ENCODE measurements around the gene ZNF670. TPM values are rescaled to one million over a fixed set of nuclear protein-coding genes. Genes with fewer than 3 reads are reported as not detected.

ZNF670 gene
- total RNA-seq, 1 experiment from 2014 or later, result 5.6 TPM

DNA sequence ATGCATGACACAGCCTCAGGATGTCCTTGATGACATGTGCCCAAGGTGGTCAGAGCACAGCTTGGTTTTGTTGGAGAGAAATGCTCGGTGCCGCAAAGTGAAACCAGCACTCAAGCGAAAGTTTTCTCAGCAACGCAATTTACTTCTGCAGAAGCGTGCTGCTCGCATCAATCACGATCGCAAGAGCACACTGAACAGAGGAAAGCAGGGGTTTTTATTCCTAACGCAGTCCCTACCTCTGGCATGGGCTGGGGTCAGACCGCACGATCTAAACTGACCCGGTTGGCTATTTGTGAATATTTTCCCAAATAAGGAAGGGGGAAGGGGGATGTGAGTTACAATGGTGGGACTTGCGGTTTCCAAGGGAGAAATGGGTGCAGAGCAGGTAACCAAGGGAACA, 26.4 kb upstream of the ZNF670 start:
- Histone ChIP-seq H3K79me2 (ENCODE audit: low read length) (peaks cover 41% of the 10 kb centered on the region), H3K9me3 (ENCODE audit: low read length) (peaks cover 19% of the 10 kb centered on the region), H3K27me3 (ENCODE audit: low read length) (no peaks in the 10 kb centered on the region), H3K27ac (ENCODE audit: low read length) (no peak overlapping the region), H3K9ac (ENCODE audit: low read length) (no peak overlapping the region), H3F3A (ENCODE audit: low read length, unreplicated experiment) (no peaks in the 10 kb centered on the region), H3K4me3 (ENCODE audit: low read length) (peak overlapping the region; percentile 98; the same call in 1 of the 2 replicates), H3K9me2 (replicated peaks; ENCODE audit: low read length) (no peaks in the 10 kb centered on the region), H3K4me1 (ENCODE audit: insufficient read depth, low read length) (peaks cover 17% of the 10 kb centered on the region), H2AFZ (ENCODE audit: low read length) (peak overlapping the region; percentile 97; the same call in 1 of the 2 replicates), H3K36me3 (ENCODE audit: low read depth, low read length) (peaks cover 29% of the 10 kb centered on the region), H4K20me1 (ENCODE audit: low read length) (peaks cover 14% of the 10 kb centered on the region; the same call in 1 of the 2 replicates), H3K4me2 (ENCODE audit: low read length) (peak overlapping the region; percentile 87)
- TF ChIP-seq, protein P1, sequence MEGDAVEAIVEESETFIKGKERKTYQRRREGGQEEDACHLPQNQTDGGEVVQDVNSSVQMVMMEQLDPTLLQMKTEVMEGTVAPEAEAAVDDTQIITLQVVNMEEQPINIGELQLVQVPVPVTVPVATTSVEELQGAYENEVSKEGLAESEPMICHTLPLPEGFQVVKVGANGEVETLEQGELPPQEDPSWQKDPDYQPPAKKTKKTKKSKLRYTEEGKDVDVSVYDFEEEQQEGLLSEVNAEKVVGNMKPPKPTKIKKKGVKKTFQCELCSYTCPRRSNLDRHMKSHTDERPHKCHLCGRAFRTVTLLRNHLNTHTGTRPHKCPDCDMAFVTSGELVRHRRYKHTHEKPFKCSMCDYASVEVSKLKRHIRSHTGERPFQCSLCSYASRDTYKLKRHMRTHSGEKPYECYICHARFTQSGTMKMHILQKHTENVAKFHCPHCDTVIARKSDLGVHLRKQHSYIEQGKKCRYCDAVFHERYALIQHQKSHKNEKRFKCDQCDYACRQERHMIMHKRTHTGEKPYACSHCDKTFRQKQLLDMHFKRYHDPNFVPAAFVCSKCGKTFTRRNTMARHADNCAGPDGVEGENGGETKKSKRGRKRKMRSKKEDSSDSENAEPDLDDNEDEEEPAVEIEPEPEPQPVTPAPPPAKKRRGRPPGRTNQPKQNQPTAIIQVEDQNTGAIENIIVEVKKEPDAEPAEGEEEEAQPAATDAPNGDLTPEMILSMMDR (conservative IDR thresholded peaks at IDR 0.05; ENCODE audit: low read depth, low read length), result no peak
- TF ChIP-seq EZH2 (IDR thresholded peaks at IDR 0.05; ENCODE audit: low read length, unreplicated experiment) (no peak), EZH2phosphoT487 (IDR thresholded peaks at IDR 0.05; ENCODE audit: borderline replicate concordance, low read length) (no peak)
- intact Hi-C loops (cut with micrococcal nuclease), result loop anchor here (2.0 kb wide), 2 partner anchors 96 to 174 kb away; partner anchors contain the start of genes AHCTF1 and ZNF695
- no peak for ATAC-seq
- CTCF ChIA-PET, result no interaction called here
- no TSS peak for BruUV-seq (replicated peaks)
- POLR2A ChIA-PET (ENCODE audit: unreplicated experiment), result no interaction called here
- no peak for DNase-seq

DNA sequence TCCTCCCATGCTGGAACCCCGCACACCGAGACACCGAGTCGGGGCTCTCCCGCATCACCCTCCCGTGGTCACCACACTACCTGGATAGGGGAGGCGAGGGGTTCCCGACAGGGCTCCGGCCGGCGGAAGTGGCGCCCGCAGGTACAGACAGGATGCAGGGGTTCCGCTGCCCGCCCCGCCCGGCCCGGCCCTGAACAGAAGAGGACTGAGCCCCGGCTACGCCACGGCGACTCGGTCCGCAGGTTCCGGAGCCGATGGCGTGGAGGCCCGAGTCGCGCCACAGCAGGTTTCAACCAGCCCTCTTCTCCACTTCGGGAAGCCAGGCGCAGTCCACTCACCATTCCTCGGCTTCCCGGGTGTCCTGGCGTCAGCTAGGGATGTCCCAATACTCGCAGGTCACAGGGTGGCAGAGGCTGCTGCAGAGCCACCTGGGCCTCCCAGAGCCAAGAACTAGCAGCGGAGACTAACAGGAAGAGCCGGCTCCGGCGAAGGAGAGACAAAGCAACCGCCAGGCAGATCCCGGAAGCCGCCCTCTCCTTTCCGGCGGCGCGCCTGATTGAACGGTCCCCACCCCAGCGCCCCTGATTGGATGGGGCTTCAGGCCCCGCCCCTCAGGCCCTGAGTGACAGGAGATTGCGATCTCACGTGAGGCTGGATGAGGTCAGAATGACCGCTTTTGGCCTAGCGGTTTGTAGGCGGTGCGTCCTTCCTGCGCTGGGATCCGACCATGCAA, 25.4 kb upstream of the ZNF670 start, which contains the start of gene ZNF669:
TSS of gene ZNF669 (minus strand) at position 498 of the 733 bp plus-strand sequence. CDS start at position 341, 157 bp downstream.
- peaks cover 30% of the 10 kb centered on the region for H3K36me3 ChIP-seq (ENCODE audit: low read depth, low read length)
- intact Hi-C loops (cut with micrococcal nuclease), result loop anchor here (2.0 kb wide), 3 partner anchors 25 to 173 kb away; partner anchors contain the start of genes AHCTF1, ZNF670 and ZNF695
- TF ChIP-seq, protein P1 (conservative IDR thresholded peaks at IDR 0.05; ENCODE audit: low read depth, low read length), result no peak
- TF ChIP-seq EZH2phosphoT487 (IDR thresholded peaks at IDR 0.05; ENCODE audit: borderline replicate concordance, low read length) (no peak), EZH2 (IDR thresholded peaks at IDR 0.05; ENCODE audit: low read length, unreplicated experiment) (no peak)
- BruUV-seq (replicated peaks), result TSS peak; percentile 37
- H3K9me2 ChIP-seq (replicated peaks; ENCODE audit: low read length), result no peaks in the 10 kb centered on the region
- H3K79me2 ChIP-seq (ENCODE audit: low read length), result peaks cover 41% of the 10 kb centered on the region
- H2AFZ ChIP-seq (ENCODE audit: low read length), result peak within 1 kb of the TSS; percentile 97
- H3K4me3 ChIP-seq (ENCODE audit: low read length), result peak within 1 kb of the TSS; percentile 98
- peaks cover 14% of the 10 kb centered on the region; the same call in 1 of the 2 replicates for H4K20me1 ChIP-seq (ENCODE audit: low read length)
- peak within 1 kb of the TSS; percentile 87 for H3K4me2 ChIP-seq (ENCODE audit: low read length)
- peak; percentile 97 for ATAC-seq
- no peaks in the 10 kb centered on the region for H3F3A ChIP-seq (ENCODE audit: low read length, unreplicated experiment)
- no peaks in the 10 kb centered on the region for H3K27me3 ChIP-seq (ENCODE audit: low read length)
- peak within 1 kb of the TSS; percentile 84 for H3K27ac ChIP-seq (ENCODE audit: low read length)
- POLR2A ChIA-PET (ENCODE audit: unreplicated experiment), result no interaction called here
- CTCF ChIA-PET, result no interaction called here
- H3K4me1 ChIP-seq (ENCODE audit: insufficient read depth, low read length), result peaks cover 17% of the 10 kb centered on the region
- DNase-seq, result peak; percentile 98
- H3K9me3 ChIP-seq (ENCODE audit: low read length), result peaks cover 19% of the 10 kb centered on the region
- peak within 1 kb of the TSS; percentile 90 for H3K9ac ChIP-seq (ENCODE audit: low read length)

Measured in PC-3 (cell line).